Endothelial cell (in vitro differentiated cells): ENCODE measurements around the gene EFCAB11. TPM values are rescaled to one million over a fixed set of nuclear protein-coding genes. Genes with fewer than 3 reads are reported as not detected.

ENCODE experiments used
- DNase-seq: peaks from one replicate; pipeline ENCODE4 v3.0.0; 2021; ENCODE audit warnings: low spot score
- H3K27ac Mint-ChIP-seq: one replicate; pipeline ENCODE4 v1.8.0; 2021; ENCODE audit warnings: mixed read lengths, inconsistent platforms; ENCODE audit not compliant: unreplicated experiment
- H3K27me3 Mint-ChIP-seq: one replicate; pipeline ENCODE4 v1.8.0; 2021; ENCODE audit warnings: mild to moderate bottlenecking, moderate library complexity, mixed read lengths, inconsistent platforms; ENCODE audit not compliant: unreplicated experiment
- H3K36me3 Mint-ChIP-seq: one replicate; pipeline ENCODE4 v1.8.0; 2021; ENCODE audit warnings: mild to moderate bottlenecking, low read depth, mixed read lengths, inconsistent platforms; ENCODE audit not compliant: unreplicated experiment
- H3K4me1 Mint-ChIP-seq: one replicate; pipeline ENCODE4 v1.8.0; 2021; ENCODE audit warnings: mild to moderate bottlenecking, mixed read lengths, inconsistent platforms; ENCODE audit not compliant: unreplicated experiment
- H3K4me3 Mint-ChIP-seq: one replicate; pipeline ENCODE4 v1.8.0; 2021; ENCODE audit warnings: mild to moderate bottlenecking, mixed read lengths, inconsistent platforms; ENCODE audit not compliant: unreplicated experiment
- H3K9me3 Mint-ChIP-seq: one replicate; pipeline ENCODE4 v1.8.0; 2021; ENCODE audit warnings: mixed read lengths, inconsistent platforms; ENCODE audit not compliant: unreplicated experiment
- total RNA-seq: library from RNA; stranded (reverse); fragmentation: NEBNext Ultra II Directional; extraction: Animal tissue kit (Norgen Biotek cat#: 25700); gene quantifications from one replicate; pipeline ENCODE4 v1.2.1, GENCODE V29; 2021; ENCODE audit not compliant: unreplicated experiment
- TF ChIP-seq, protein P1 (sequence below): fragments of 200-600 bp; sonication (generic); IDR thresholded peaks from one replicate; pipeline ENCODE4 v1.5.0; 2021; ENCODE audit warnings: antibody characterized with exemption; ENCODE audit not compliant: unreplicated experiment

The EFCAB11 gene
- total RNA-seq, 1 donor from 2014 or later = 15.2 TPM

DNA sequence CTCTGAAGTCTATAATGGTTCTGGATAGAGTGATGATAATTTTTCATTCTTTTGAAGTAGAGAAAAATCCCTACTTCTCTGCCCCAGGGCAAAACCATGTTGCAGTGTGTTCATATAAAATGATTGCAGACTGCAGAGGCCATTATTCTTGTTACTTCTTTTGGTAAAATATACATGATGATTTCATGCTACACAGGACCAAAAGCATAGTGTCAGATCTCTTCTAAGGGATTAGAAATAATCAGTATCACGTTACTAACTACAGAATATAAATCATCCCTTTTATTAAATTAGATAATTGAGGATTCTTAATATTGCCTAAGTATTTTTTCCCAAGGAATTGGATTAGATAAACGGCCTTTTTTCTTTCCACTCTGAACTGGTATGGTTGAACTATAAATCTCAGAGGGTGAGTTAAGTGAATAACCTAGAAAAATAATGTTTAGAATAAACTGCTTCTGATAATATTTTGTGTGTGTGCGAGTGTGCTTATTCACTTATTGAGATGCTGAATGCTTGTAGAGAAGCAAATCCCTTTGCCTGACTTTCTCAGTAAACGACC, 156.2 kb downstream of the EFCAB11 start:
- Mint-ChIP-seq H3K36me3 (no peaks in the 10 kb centered on the region), H3K27me3 (peaks cover 2% of the 10 kb centered on the region), H3K4me3 (no peak overlapping the region), H3K4me1 (no peaks in the 10 kb centered on the region), H3K27ac (no peak overlapping the region), H3K9me3 (no peaks in the 10 kb centered on the region)
- TF ChIP-seq, protein P1, sequence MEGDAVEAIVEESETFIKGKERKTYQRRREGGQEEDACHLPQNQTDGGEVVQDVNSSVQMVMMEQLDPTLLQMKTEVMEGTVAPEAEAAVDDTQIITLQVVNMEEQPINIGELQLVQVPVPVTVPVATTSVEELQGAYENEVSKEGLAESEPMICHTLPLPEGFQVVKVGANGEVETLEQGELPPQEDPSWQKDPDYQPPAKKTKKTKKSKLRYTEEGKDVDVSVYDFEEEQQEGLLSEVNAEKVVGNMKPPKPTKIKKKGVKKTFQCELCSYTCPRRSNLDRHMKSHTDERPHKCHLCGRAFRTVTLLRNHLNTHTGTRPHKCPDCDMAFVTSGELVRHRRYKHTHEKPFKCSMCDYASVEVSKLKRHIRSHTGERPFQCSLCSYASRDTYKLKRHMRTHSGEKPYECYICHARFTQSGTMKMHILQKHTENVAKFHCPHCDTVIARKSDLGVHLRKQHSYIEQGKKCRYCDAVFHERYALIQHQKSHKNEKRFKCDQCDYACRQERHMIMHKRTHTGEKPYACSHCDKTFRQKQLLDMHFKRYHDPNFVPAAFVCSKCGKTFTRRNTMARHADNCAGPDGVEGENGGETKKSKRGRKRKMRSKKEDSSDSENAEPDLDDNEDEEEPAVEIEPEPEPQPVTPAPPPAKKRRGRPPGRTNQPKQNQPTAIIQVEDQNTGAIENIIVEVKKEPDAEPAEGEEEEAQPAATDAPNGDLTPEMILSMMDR = no peak
- no peak for DNase-seq

GRCh38 chr14:89797148-89797547, 157.4 kb downstream of the EFCAB11 start:
- H3K36me3 Mint-ChIP-seq = no peaks in the 10 kb centered on the region
- no peaks in the 10 kb centered on the region for H3K9me3 Mint-ChIP-seq
- TF ChIP-seq, protein P1 = no peak
- H3K4me3 Mint-ChIP-seq = no peak overlapping the region
- peaks cover 2% of the 10 kb centered on the region for H3K27me3 Mint-ChIP-seq
- H3K4me1 Mint-ChIP-seq = no peaks in the 10 kb centered on the region
- H3K27ac Mint-ChIP-seq = no peak overlapping the region
- DNase-seq = no peak

DNA sequence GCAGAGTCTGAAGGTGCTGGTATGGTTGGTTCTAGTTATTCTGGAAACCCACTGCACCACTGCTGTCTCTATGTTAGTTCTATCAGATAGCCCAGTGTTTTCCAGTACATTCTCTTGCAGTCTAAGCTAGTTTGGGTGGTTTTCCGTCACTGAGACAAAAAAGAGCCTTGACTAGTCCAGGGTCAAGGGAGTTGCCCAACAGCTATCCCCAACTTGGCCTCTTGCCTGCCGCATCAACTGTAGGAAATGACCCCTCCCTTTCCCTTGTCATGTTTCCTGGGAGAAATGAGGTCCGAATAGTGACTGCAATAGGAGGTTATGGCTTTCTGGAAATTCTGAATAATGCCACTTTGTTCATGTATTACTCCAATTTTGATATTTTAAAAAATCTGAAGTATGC, 160.4 kb downstream of the EFCAB11 start:
- H3K9me3 Mint-ChIP-seq = no peaks in the 10 kb centered on the region
- no peaks in the 10 kb centered on the region for H3K4me1 Mint-ChIP-seq
- H3K27ac Mint-ChIP-seq = no peak overlapping the region
- TF ChIP-seq, protein P1 = no peak
- H3K27me3 Mint-ChIP-seq = peaks cover 2% of the 10 kb centered on the region
- no peak for DNase-seq
- no peaks in the 10 kb centered on the region for H3K36me3 Mint-ChIP-seq
- no peak overlapping the region for H3K4me3 Mint-ChIP-seq

GRCh38 chr14:89793367-89793716, 161.2 kb downstream of the EFCAB11 start:
- H3K9me3 Mint-ChIP-seq = no peaks in the 10 kb centered on the region
- H3K4me1 Mint-ChIP-seq = no peaks in the 10 kb centered on the region
- H3K27me3 Mint-ChIP-seq = peaks cover 2% of the 10 kb centered on the region
- no peak overlapping the region for H3K27ac Mint-ChIP-seq
- H3K4me3 Mint-ChIP-seq = no peak overlapping the region
- DNase-seq = no peak
- no peaks in the 10 kb centered on the region for H3K36me3 Mint-ChIP-seq
- TF ChIP-seq, protein P1 = no peak

DNA sequence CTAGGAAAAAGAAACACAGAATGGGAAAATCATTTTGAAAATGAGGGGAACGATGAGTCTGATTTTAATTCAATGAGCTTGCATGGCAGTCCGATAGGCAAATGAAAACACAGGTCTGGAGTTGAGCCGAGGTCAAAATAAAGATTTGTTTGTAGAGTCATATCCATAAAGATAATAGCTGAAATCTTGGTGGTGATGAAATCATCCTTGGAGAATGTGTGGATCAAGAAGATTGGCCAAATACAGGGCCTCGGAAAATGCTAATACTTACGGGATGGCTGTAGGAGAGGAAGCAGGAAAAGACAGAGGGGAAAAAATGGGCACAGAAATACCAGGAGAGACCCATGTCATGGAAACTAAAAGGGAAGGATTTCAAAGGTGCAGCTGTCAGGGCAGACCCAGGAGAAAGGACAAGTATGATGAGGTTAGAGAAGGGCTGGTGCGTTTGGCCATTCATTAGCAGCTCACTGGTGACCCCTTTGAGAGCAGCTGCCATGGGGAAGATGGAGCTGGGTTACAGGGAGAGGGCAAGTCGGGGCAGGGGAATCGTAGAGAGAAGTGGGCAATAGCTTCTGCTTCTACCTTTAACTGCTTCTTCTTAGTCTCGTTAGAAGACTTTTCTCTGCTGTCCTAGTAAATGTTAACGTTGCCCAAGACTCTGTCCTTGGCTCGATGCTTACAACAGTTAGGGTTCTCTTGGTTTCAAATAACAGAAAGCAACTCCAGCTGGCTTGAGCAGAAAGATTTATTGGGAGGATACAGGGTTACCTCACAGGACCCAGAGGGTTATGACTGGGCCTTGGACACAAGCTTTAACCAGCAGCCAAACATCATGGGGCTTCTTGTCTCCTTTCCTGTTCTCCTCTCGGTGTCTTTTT, 161.8 kb downstream of the EFCAB11 start:
- TF ChIP-seq, protein P1 = no peak
- Mint-ChIP-seq H3K27ac (no peak overlapping the region), H3K9me3 (no peaks in the 10 kb centered on the region), H3K4me3 (peak overlapping the region; percentile 14), H3K27me3 (peaks cover 2% of the 10 kb centered on the region), H3K4me1 (no peaks in the 10 kb centered on the region), H3K36me3 (no peaks in the 10 kb centered on the region)
- no peak for DNase-seq
